ENCODE results near the gene ETV3L.
"Not testable (repeated sequence)": the region's sequence is repeated elsewhere in the genome, so short reads cannot be mapped to it uniquely, and the experiment has no call there.

ETV3L gene

GRCh38 chr1:157105298-157105987, 5.8 kb upstream of the ETV3L start:
- no peak for DNase-seq (ENCODE audit: low read depth in 2 of 2, low spot score in 1 of 2)

GRCh38 chr1:157104598-157105293, 5.1 kb upstream of the ETV3L start:
- DNase-seq (ENCODE audit: low read depth in 2 of 2, low spot score in 1 of 2), result no peak

GRCh38 chr1:157103268-157103667, 3.7 kb upstream of the ETV3L start:
- no peak for DNase-seq (ENCODE audit: low read depth in 2 of 2, low spot score in 1 of 2)

GRCh38 chr1:157101149-157101548, 1.5 kb upstream of the ETV3L start:
- no peak for DNase-seq (ENCODE audit: low read depth in 2 of 2, low spot score in 1 of 2)

- DNase-seq (ENCODE audit: low read depth in 2 of 2, low spot score in 1 of 2), result not testable (repeated sequence)
Observed at GRCh38 chr1:157098987-157099632, 498 bp downstream of the ETV3L start.

- no peak for DNase-seq (ENCODE audit: low read depth in 2 of 2, low spot score in 1 of 2)
Observed at GRCh38 chr1:157098519-157098918, 1.1 kb downstream of the ETV3L start.

GRCh38 chr1:157097692-157098091, 1.9 kb downstream of the ETV3L start:
- DNase-seq (ENCODE audit: low read depth in 2 of 2, low spot score in 1 of 2), result no peak

GRCh38 chr1:157096881-157097280, 2.7 kb downstream of the ETV3L start:
- no peak for DNase-seq (ENCODE audit: low read depth in 2 of 2, low spot score in 1 of 2)

- no peak for DNase-seq (ENCODE audit: low read depth in 2 of 2, low spot score in 1 of 2)
Observed at GRCh38 chr1:157095551-157095950, 4.1 kb downstream of the ETV3L start.

- DNase-seq (ENCODE audit: low read depth in 2 of 2, low spot score in 1 of 2), result no peak
Observed at GRCh38 chr1:157095091-157095490, 4.5 kb downstream of the ETV3L start.

- no peak for DNase-seq (ENCODE audit: low read depth in 2 of 2, low spot score in 1 of 2)
Observed at GRCh38 chr1:157092831-157093230, 6.8 kb downstream of the ETV3L start.

GRCh38 chr1:157091668-157092273, 7.8 kb downstream of the ETV3L start:
- DNase-seq (ENCODE audit: low read depth in 2 of 2, low spot score in 1 of 2), result no peak

- DNase-seq (ENCODE audit: low read depth in 2 of 2, low spot score in 1 of 2), result no peak
Observed at GRCh38 chr1:157091186-157091585, 8.4 kb downstream of the ETV3L start.

GRCh38 chr1:157090771-157091170, 8.8 kb downstream of the ETV3L start:
- DNase-seq (ENCODE audit: low read depth in 2 of 2, low spot score in 1 of 2), result no peak

GRCh38 chr1:157090196-157090647, 9.4 kb downstream of the ETV3L start:
- peak; percentile 59 to 88 for DNase-seq (ENCODE audit: low read depth in 2 of 2, low spot score in 1 of 2)

GRCh38 chr1:157089789-157090188, 9.8 kb downstream of the ETV3L start:
- no peak for DNase-seq (ENCODE audit: low read depth in 2 of 2, low spot score in 1 of 2)

GRCh38 chr1:157088607-157089006, 11.0 kb downstream of the ETV3L start:
- DNase-seq (ENCODE audit: low read depth in 2 of 2, low spot score in 1 of 2), result no peak

GRCh38 chr1:157087030-157087429, 12.6 kb downstream of the ETV3L start:
- DNase-seq (ENCODE audit: low read depth in 2 of 2, low spot score in 1 of 2), result no peak

GRCh38 chr1:157086299-157086698, 13.3 kb downstream of the ETV3L start:
- no peak for DNase-seq (ENCODE audit: low read depth in 2 of 2, low spot score in 1 of 2)

- no peak for DNase-seq (ENCODE audit: low read depth in 2 of 2, low spot score in 1 of 2)
Observed at GRCh38 chr1:157085421-157085820, 14.2 kb downstream of the ETV3L start.

- no peak for DNase-seq (ENCODE audit: low read depth in 2 of 2, low spot score in 1 of 2)
Observed at GRCh38 chr1:157084720-157085119, 14.9 kb downstream of the ETV3L start.

- DNase-seq (ENCODE audit: low read depth in 2 of 2, low spot score in 1 of 2), result no peak
Observed at GRCh38 chr1:157081707-157082106, 17.9 kb downstream of the ETV3L start.

Data from stimulated activated CD8-positive, alpha-beta memory T cell treated with anti-CD3 and anti-CD28 coated beads, Interleukin-4, amount 100 ng/mL, for 4 hours (primary cell).